Measurements from ENCODE around the gene PER2.

- TF ChIP-seq CTCF (IDR thresholded peaks at IDR 0.05) (no peak), POLR2A (IDR thresholded peaks at IDR 0.05; ENCODE audit: low read length) (no peak), MAX (IDR thresholded peaks at IDR 0.05) (no peak), REST (IDR thresholded peaks at IDR 0.05) (no peak), SMC3 (IDR thresholded peaks at IDR 0.05) (no peak), EP300 (IDR thresholded peaks at IDR 0.05) (no peak), MAZ (IDR thresholded peaks at IDR 0.05; ENCODE audit: borderline replicate concordance, low read depth, low read length) (no peak), RFX5 (IDR thresholded peaks at IDR 0.05) (no peak), JUNB (IDR thresholded peaks at IDR 0.05) (no peak), CEBPB (IDR thresholded peaks at IDR 0.05) (no peak), USF2 (IDR thresholded peaks at IDR 0.05) (no peak)
Measured at GRCh38 chr2:238243496-238244076, 44.8 kb downstream of the PER2 start.

Measured in A549 (cell line).